SK-N-SH (cell line): ENCODE results near the gene SPINT2. TPM values are rescaled to one million over a fixed set of nuclear protein-coding genes. Genes with fewer than 3 reads are reported as not detected.

ENCODE experiments used
- CTCF ChIA-PET: fragments of 300-600, 350-600 bp; formaldehyde crosslinking; extraction: SDS; loops from one replicate; lab custom pipeline; 2021; lab: Yijun Ruan, JAX
- POLR2A ChIA-PET: fragments of 350-600 bp; sonication (Branson Sonifier 250); formaldehyde crosslinking; extraction: SDS; loops from one replicate; lab custom pipeline; 2020; ENCODE audit warnings: antibody characterized with exemption, inconsistent platforms; lab: Yijun Ruan, JAX
- DNase-seq: peaks from one replicate; pipeline ENCODE4 v3.0.0; 2012
- H2AFZ ChIP-seq: fragments of 200-600 bp; sonication (generic); 2 replicates; pipeline ENCODE4 v1.8.1; 2016; ENCODE audit warnings: antibody characterized with exemption, mild to moderate bottlenecking, low read depth
- H3F3A ChIP-seq: fragments of 200-600 bp; sonication (generic); replicated peaks from 2 replicates; pipeline ENCODE3; 2016; ENCODE audit warnings: antibody characterized with exemption, mild to moderate bottlenecking; ENCODE audit not compliant: insufficient read depth
- H3K27ac ChIP-seq, 2 experiments: fragments of 200-500 bp in 1 of 2; fragments of 200-600 bp in 1 of 2; sonication (Bioruptor generic) in 1 of 2; sonication (generic), shearing (Covaris generic) in 1 of 2; 2 replicates each; pipeline versions ENCODE4 v1.5.1 to v1.6.1; 2014 to 2016; ENCODE audit warnings: low read depth in 2 of 2, inconsistent platforms in 1 of 2, low read length in 1 of 2, mild to moderate bottlenecking in 1 of 2, mixed read lengths in 1 of 2
- H3K27me3 ChIP-seq: fragments of 200-600 bp; sonication (generic), shearing (Covaris generic); 2 replicates; pipeline ENCODE4 v1.6.1; 2016; ENCODE audit warnings: mixed run types; ENCODE audit not compliant: insufficient read depth
- H3K36me3 ChIP-seq, 2 experiments: fragments of 200-500 bp in 1 of 2; fragments of 200-600 bp in 1 of 2; sonication (Bioruptor generic) in 1 of 2; sonication (generic) in 1 of 2; replicated peaks in 1 of 2; 2 replicates each; pipeline versions ENCODE3 to v1.5.1; 2014 to 2016; ENCODE audit warnings: low read length in 1 of 2, mild to moderate bottlenecking in 1 of 2; ENCODE audit not compliant: insufficient read depth in 2 of 2, control insufficient read depth in 1 of 2
- H3K4me1 ChIP-seq, 2 experiments: fragments of 200-500 bp in 1 of 2; fragments of 200-600 bp in 1 of 2; sonication (Bioruptor generic) in 1 of 2; sonication (generic), shearing (Covaris generic) in 1 of 2; 2 replicates each; pipeline versions ENCODE4 v1.5.1 to v1.6.1; 2014 to 2016; ENCODE audit warnings: low read depth in 1 of 2, low read length in 1 of 2, mixed run types in 1 of 2; ENCODE audit not compliant: insufficient read depth in 2 of 2, control insufficient read depth in 1 of 2
- H3K4me2 ChIP-seq: fragments of 200-600 bp; sonication (generic), shearing (Covaris generic); 2 replicates; pipeline ENCODE4 v1.6.1; 2017; ENCODE audit warnings: mixed run types
- H3K4me3 ChIP-seq, 2 experiments: fragments of 200-500 bp in 1 of 2; fragments of 200-600 bp in 1 of 2; sonication (Bioruptor generic) in 1 of 2; sonication (generic), shearing (Covaris generic) in 1 of 2; 2 replicates each; pipeline versions ENCODE4 v1.5.1 to v1.8.1; 2014 to 2016; ENCODE audit warnings: low read depth in 2 of 2, inconsistent platforms in 1 of 2, low read length in 1 of 2, mild to moderate bottlenecking in 1 of 2, mixed read lengths in 1 of 2, moderate library complexity in 1 of 2
- H3K79me2 ChIP-seq: fragments of 200-600 bp; sonication (generic); 2 replicates; pipeline ENCODE4 v1.8.1; 2017; ENCODE audit warnings: mild to moderate bottlenecking; ENCODE audit not compliant: insufficient read depth
- H3K9ac ChIP-seq: fragments of 200-600 bp; sonication (generic); 2 replicates; pipeline ENCODE4 v1.6.1; 2017; ENCODE audit warnings: mixed run types
- H3K9me2 ChIP-seq: fragments of 200-600 bp; sonication (generic); 2 replicates; pipeline ENCODE4 v1.6.1; 2017; ENCODE audit warnings: mixed run types
- H3K9me3 ChIP-seq: fragments of 200-600 bp; sonication (generic); 2 replicates; pipeline ENCODE4 v1.6.1; 2017; ENCODE audit warnings: mixed run types, mild to moderate bottlenecking, moderate library complexity
- H4K20me1 ChIP-seq: fragments of 200-600 bp; sonication (generic); 2 replicates; pipeline ENCODE4 v1.6.1; 2017; ENCODE audit warnings: mild to moderate bottlenecking, mixed run types; ENCODE audit not compliant: insufficient read depth
- CTCF ChIP-seq: fragments of 200-600 bp; sonication (generic); IDR thresholded peaks from 2 replicates; pipeline ENCODE4 v1.6.1; 2017; ENCODE audit warnings: antibody characterized with exemption, mild to moderate bottlenecking, moderate library complexity
- EP300 ChIP-seq, 2 experiments: IDR thresholded peaks; 2 replicates each; pipeline versions ENCODE4 v1.4.0 to v1.6.1; 2012; ENCODE audit warnings: borderline replicate concordance in 1 of 2, low read depth in 1 of 2, low read length in 1 of 2
- FOSL2 ChIP-seq: IDR thresholded peaks from 2 replicates; pipeline ENCODE4 v1.4.0; 2012; ENCODE audit warnings: low read depth, mild to moderate bottlenecking, moderate library complexity, borderline replicate concordance
- FOXJ3 ChIP-seq: sonication (generic); formaldehyde crosslinking; IDR thresholded peaks from 2 replicates; pipeline ENCODE4 v1.5.1; 2020; ENCODE audit warnings: mild to moderate bottlenecking, missing genetic modification reagents
- FOXM1 ChIP-seq: IDR thresholded peaks from 2 replicates; pipeline ENCODE4 v1.4.0; 2012; ENCODE audit warnings: low read depth, mild to moderate bottlenecking
- GABPA ChIP-seq: IDR thresholded peaks from 2 replicates; pipeline ENCODE4 v1.4.0; 2012; ENCODE audit warnings: low read depth, mild to moderate bottlenecking
- GATA2 ChIP-seq: sonication (generic); formaldehyde crosslinking; IDR thresholded peaks from 2 replicates; pipeline ENCODE4 v1.5.0; 2020; ENCODE audit warnings: mild to moderate bottlenecking, missing genetic modification reagents
- IRF3 ChIP-seq: fragments of 150-350 bp; IDR thresholded peaks from 2 replicates; pipeline ENCODE4 v1.6.1; 2016; ENCODE audit warnings: mild to moderate bottlenecking, low read depth, low read length
- MAX ChIP-seq: IDR thresholded peaks from 2 replicates; pipeline ENCODE4 v1.4.0; 2012; ENCODE audit warnings: low read depth
- NFIC ChIP-seq: IDR thresholded peaks from 2 replicates; pipeline ENCODE4 v1.4.0; 2012; ENCODE audit warnings: borderline replicate concordance
- NRF1 ChIP-seq: IDR thresholded peaks from 2 replicates; pipeline ENCODE4 v1.6.1; 2012; ENCODE audit warnings: low read depth, mild to moderate bottlenecking, low read length
- RCOR1 ChIP-seq: fragments of 150-350 bp; IDR thresholded peaks from 2 replicates; pipeline ENCODE4 v1.6.1; 2017; ENCODE audit warnings: antibody characterized with exemption, low read length
- RFX5 ChIP-seq: IDR thresholded peaks from 2 replicates; pipeline ENCODE4 v1.6.1; 2012; ENCODE audit warnings: mild to moderate bottlenecking, improper control_type of control experiment, low read length
- RXRA ChIP-seq: IDR thresholded peaks from 2 replicates; pipeline ENCODE4 v1.4.0; 2012; ENCODE audit warnings: low read depth, mild to moderate bottlenecking, borderline replicate concordance
- TAF1 ChIP-seq: IDR thresholded peaks from 2 replicates; pipeline ENCODE4 v1.6.1; 2012; ENCODE audit warnings: low read depth, mild to moderate bottlenecking, low read length, moderate library complexity, borderline replicate concordance
- TCF12 ChIP-seq: IDR thresholded peaks from 2 replicates; pipeline ENCODE4 v1.4.0; 2012
- TEAD4 ChIP-seq: IDR thresholded peaks from 2 replicates; pipeline ENCODE4 v1.4.0; 2012; ENCODE audit warnings: mild to moderate bottlenecking, borderline replicate concordance; ENCODE audit not compliant: insufficient read depth
- USF1 ChIP-seq: IDR thresholded peaks from 2 replicates; pipeline ENCODE4 v1.4.0; 2012; ENCODE audit warnings: low read depth, borderline replicate concordance
- USF2 ChIP-seq: fragments of 150-350 bp; IDR thresholded peaks from 2 replicates; pipeline ENCODE4 v1.6.1; 2017; ENCODE audit warnings: antibody characterized with exemption, low read length, low read depth, borderline replicate concordance
- YY1 ChIP-seq: IDR thresholded peaks from 2 replicates; pipeline ENCODE4 v1.4.0; 2012; ENCODE audit warnings: low read depth, mild to moderate bottlenecking
- WGBS: methylation state at CpG from one replicate; pipeline ENCODE4 v1.1.6; 2017; ENCODE audit warnings: low lambda C conversion rate; 5-methylcytosine and 5-hydroxymethylcytosine counted together
- polyA plus RNA-seq, 3 experiments: library from polyadenylated mRNA; depleted of rRNA; stranded (reverse); fragments of >200 nt; gene quantifications; 2 replicates each; pipeline ENCODE4 v1.2.3, GENCODE V29; 2012

The SPINT2 gene
- polyA plus RNA-seq, 1 of the 3 experiments (the other 2 are of a cell fraction) = 1.0 TPM

- no peak for DNase-seq
- Histone ChIP-seq H3K9me2 (no peaks in the 10 kb centered on the region), H3K79me2 (peaks cover 30% of the 10 kb centered on the region), H4K20me1 (no peaks in the 10 kb centered on the region), H3K4me3 (no peak overlapping the region), H3K9ac (no peak overlapping the region), H3K4me1 (peaks cover 0 to 24% of the 10 kb centered on the region in 2 experiments; a peak in 1 of 4 replicates), H2AFZ (no peak overlapping the region), H3K27me3 (0 out of 2 replicates have a peak, but pooled peaks cover 15% of the 10 kb centered on the region), H3F3A (no peaks in the 10 kb centered on the region), H3K9me3 (no peaks in the 10 kb centered on the region), H3K4me2 (no peak overlapping the region), H3K27ac (no peak overlapping the region), H3K36me3 (no peaks in the 10 kb centered on the region)
- ChIA-PET CTCF (no interaction called here), POLR2A (no interaction called here)
- 91% methylated on average over 11 of the region's 11 CpGs for WGBS
- TF ChIP-seq IRF3 (no peak), USF2 (no peak), EP300 (IDR thresholded peaks at IDR 0.05; ENCODE audit: borderline replicate concordance in 1 of 2, low read depth in 1 of 2, low read length in 1 of 2) (no peak), CTCF (no peak), RXRA (no peak), NRF1 (no peak), MAX (no peak), USF1 (no peak), YY1 (no peak), TEAD4 (no peak), GATA2 (CRISPR knock-in tag) (no peak), NFIC (no peak), GABPA (no peak), RCOR1 (no peak), TAF1 (no peak), FOXJ3 (CRISPR knock-in tag) (no peak), RFX5 (no peak), FOXM1 (no peak), TCF12 (no peak), FOSL2 (no peak)
Measured at GRCh38 chr19:38317104-38317612, 52.8 kb downstream of the SPINT2 start.
